Fibroblast of lung (primary cell): ENCODE measurements around the gene SIX5. TPM values are rescaled to one million over a fixed set of nuclear protein-coding genes. Genes with fewer than 3 reads are reported as not detected.

Experiments used
- DNase-seq, 2 donors: peaks; one replicate each; pipeline versions ENCODE4 v3.0.0 to v3.0.0-alpha.2; 2010; ENCODE audit warnings: low read depth in 2 of 2
- H2AFZ ChIP-seq: 2 replicates; pipeline ENCODE4 v1.5.1; 2012; ENCODE audit warnings: low read length, control low read depth, inconsistent platforms
- H3K27ac ChIP-seq: 2 replicates; pipeline ENCODE4 v1.5.1; 2011; ENCODE audit warnings: low read length, control low read depth; ENCODE audit not compliant: insufficient read depth
- H3K27me3 ChIP-seq: 2 replicates; pipeline ENCODE4 v1.5.1; 2011; ENCODE audit warnings: mild to moderate bottlenecking, low read length; ENCODE audit not compliant: control insufficient read depth, insufficient read depth
- H3K36me3 ChIP-seq: 2 replicates; pipeline ENCODE4 v1.5.1; 2011; ENCODE audit warnings: low read length; ENCODE audit not compliant: control insufficient read depth, insufficient read depth
- H3K4me1 ChIP-seq: 2 replicates; pipeline ENCODE4 v1.5.1; 2011; ENCODE audit warnings: low read length; ENCODE audit not compliant: control insufficient read depth, insufficient read depth; ENCODE audit errors: extremely low read depth
- H3K4me2 ChIP-seq: 2 replicates; pipeline ENCODE4 v1.5.1; 2011; ENCODE audit warnings: low read length, control low read depth; ENCODE audit not compliant: insufficient read depth; ENCODE audit errors: extremely low read depth
- H3K4me3 ChIP-seq, 4 experiments: fragments of 200-600 bp in 1 of 4; sonication (generic) in 1 of 4; replicated peaks in 1 of 4; 2 replicates each; pipeline ENCODE4 v1.5.1; 2011 to 2016; ENCODE audit warnings: low read length in 4 of 4, low read depth in 3 of 4, mild to moderate bottlenecking in 3 of 4, control low read depth in 2 of 4, inconsistent platforms in 1 of 4, mixed read lengths in 1 of 4; ENCODE audit not compliant: insufficient read depth in 1 of 4; ENCODE audit errors: control extremely low read depth in 1 of 4
- H3K79me2 ChIP-seq: 2 replicates; pipeline ENCODE4 v1.5.1; 2012; ENCODE audit warnings: mild to moderate bottlenecking, low read length, inconsistent platforms; ENCODE audit not compliant: control insufficient read depth, insufficient read depth
- H3K9ac ChIP-seq: 2 replicates; pipeline ENCODE4 v1.5.1; 2011; ENCODE audit warnings: mild to moderate bottlenecking, low read length, control low read depth; ENCODE audit not compliant: insufficient read depth
- H3K9me3 ChIP-seq: 2 replicates; pipeline ENCODE4 v1.5.1; 2012; ENCODE audit warnings: low read depth, low read length; ENCODE audit not compliant: control insufficient read depth, insufficient read depth
- H4K20me1 ChIP-seq: 2 replicates; pipeline ENCODE4 v1.5.1; 2011; ENCODE audit warnings: low read length; ENCODE audit not compliant: control insufficient read depth, insufficient read depth; ENCODE audit errors: extremely low read depth
- CTCF ChIP-seq, 2 donors: IDR thresholded peaks in 1 of 2; conservative IDR thresholded peaks in 1 of 2; 1 replicate in 1 of 2; 2 replicates in 1 of 2; pipeline ENCODE4 v1.5.1; 2011 to 2012; ENCODE audit warnings: low read length in 2 of 2, control low read depth in 1 of 2, inconsistent platforms in 1 of 2, low read depth in 1 of 2, mild to moderate bottlenecking in 1 of 2
- EZH2 ChIP-seq: IDR thresholded peaks from 2 replicates; pipeline ENCODE4 v1.5.1; 2012; ENCODE audit warnings: low read length, control low read depth, mild to moderate bottlenecking; ENCODE audit errors: missing control alignments
- polyA plus RNA-seq, 2 donors: library from polyadenylated mRNA; depleted of rRNA in 1 of 2; stranded (reverse) in 1 of 2; unstranded in 1 of 2; fragments of >200 nt; gene quantifications; 2 replicates each; pipeline ENCODE4 v1.2.1, GENCODE V29; 2011 to 2012; ENCODE audit warnings: missing spikeins in 1 of 2
- total RNA-seq: library from RNA; depleted of rRNA; stranded (reverse); fragments of >200 nt; gene quantifications from 2 replicates; pipeline ENCODE4 v1.2.1, GENCODE V29; 2014

Gene SIX5
- total and polyA plus RNA-seq, 2 donors (not counting 1 experiment from before 2014, with no cell fraction given): 3.4 to 10.7 TPM

- Histone ChIP-seq H3K9ac (no peak overlapping the region), H4K20me1 (no peaks in the 10 kb centered on the region), H3K79me2 (no peaks in the 10 kb centered on the region), H3K36me3 (peaks cover 20% of the 10 kb centered on the region), H3K4me3 (no peak overlapping the region), H3K27ac (no peak overlapping the region), H2AFZ (no peak overlapping the region), H3K27me3 (no peaks in the 10 kb centered on the region), H3K9me3 (no peaks in the 10 kb centered on the region), H3K4me2 (no peak overlapping the region), H3K4me1 (peaks cover 4% of the 10 kb centered on the region)
- no peak for TF ChIP-seq CTCF (conservative IDR thresholded peaks at IDR 0.05 in 1 of 2, IDR thresholded peaks at IDR 0.05 in 1 of 2; ENCODE audit: low read depth in 1 of 2, low read length in 2 of 2)
- no peak for TF ChIP-seq EZH2
- DNase-seq: no peak
These were observed 3.2 kb upstream of the SIX5 start for GRCh38 chr19:45772130-45772840.

- no peak overlapping the region for H2AFZ ChIP-seq
- H3K4me2 ChIP-seq: no peak overlapping the region
- H3K79me2 ChIP-seq: peaks cover under 1% of the 10 kb centered on the region
- TF ChIP-seq EZH2 (no peak), CTCF (conservative IDR thresholded peaks at IDR 0.05 in 1 of 2, IDR thresholded peaks at IDR 0.05 in 1 of 2; ENCODE audit: low read depth in 1 of 2, low read length in 2 of 2) (no peak)
- H3K36me3 ChIP-seq: peaks cover 14% of the 10 kb centered on the region
- no peaks in the 10 kb centered on the region for H3K27me3 ChIP-seq
- no peak overlapping the region for H3K27ac ChIP-seq
- no peak overlapping the region for H3K9ac ChIP-seq
- no peak for DNase-seq
- no peaks in the 10 kb centered on the region for H4K20me1 ChIP-seq
- H3K9me3 ChIP-seq: no peaks in the 10 kb centered on the region
- peaks cover 12% of the 10 kb centered on the region for H3K4me1 ChIP-seq
- no peak overlapping the region for H3K4me3 ChIP-seq
These were observed 2.4 kb upstream of the SIX5 start for GRCh38 chr19:45771311-45771933.

GRCh38 chr19:45770192-45771101 is 1.4 kb upstream of the SIX5 start:
- H4K20me1 ChIP-seq: no peaks in the 10 kb centered on the region
- no peaks in the 10 kb centered on the region for H3K27me3 ChIP-seq
- H3K79me2 ChIP-seq: peaks cover 4% of the 10 kb centered on the region
- peak; percentile 98 for DNase-seq
- H3K36me3 ChIP-seq: peaks cover 14% of the 10 kb centered on the region
- peak overlapping the region; percentile 96 for H3K4me2 ChIP-seq
- H3K4me3 ChIP-seq: peak overlapping the region; percentile 48 to 68 (median 60)
- H2AFZ ChIP-seq: no peak overlapping the region
- H3K9ac ChIP-seq: peak overlapping the region; percentile 50
- no peaks in the 10 kb centered on the region for H3K9me3 ChIP-seq
- H3K27ac ChIP-seq: peak overlapping the region; percentile 80
- peak; percentile 63 to 66 for TF ChIP-seq CTCF (conservative IDR thresholded peaks at IDR 0.05 in 1 of 2, IDR thresholded peaks at IDR 0.05 in 1 of 2; ENCODE audit: low read depth in 1 of 2, low read length in 2 of 2)
- no peak for TF ChIP-seq EZH2
- peaks cover 18% of the 10 kb centered on the region for H3K4me1 ChIP-seq
